IPS-NIHi7 (cell line): ENCODE results near the gene WWOX.

Source experiments
- DNase-seq: peaks from one replicate; pipeline ENCODE4 v3.0.0; 2012; ENCODE audit warnings: mixed read lengths; ENCODE audit errors: extremely low spot score

WWOX gene

GRCh38 chr16:78655331-78656113, 556.1 kb downstream of the WWOX start:
- DNase-seq: no peak

- no peak for DNase-seq
These were observed 557.4 kb downstream of the WWOX start for GRCh38 chr16:78656887-78657286.

GRCh38 chr16:78659216-78659615, 559.8 kb downstream of the WWOX start:
- DNase-seq: no peak

- DNase-seq: no peak
These were observed 560.3 kb downstream of the WWOX start for GRCh38 chr16:78659668-78660217.

- no peak for DNase-seq
These were observed 561.3 kb downstream of the WWOX start for GRCh38 chr16:78660795-78661194.

GRCh38 chr16:78663690-78664089, 564.2 kb downstream of the WWOX start:
- DNase-seq: no peak

- no peak for DNase-seq
These were observed 565.6 kb downstream of the WWOX start for GRCh38 chr16:78664811-78665772.

- no peak for DNase-seq
These were observed 566.9 kb downstream of the WWOX start for GRCh38 chr16:78666318-78666717.

GRCh38 chr16:78667675-78668074, 568.2 kb downstream of the WWOX start:
- DNase-seq: no peak

GRCh38 chr16:78668393-78668792, 568.9 kb downstream of the WWOX start:
- no peak for DNase-seq

- DNase-seq: no peak
These were observed 570.5 kb downstream of the WWOX start for GRCh38 chr16:78669994-78670393.

GRCh38 chr16:78672779-78673556, 573.5 kb downstream of the WWOX start:
- DNase-seq: no peak

GRCh38 chr16:78673884-78674283, 574.4 kb downstream of the WWOX start:
- DNase-seq: no peak

- no peak for DNase-seq
These were observed 575.9 kb downstream of the WWOX start for GRCh38 chr16:78675312-78675711.

- no peak for DNase-seq
These were observed 576.7 kb downstream of the WWOX start for GRCh38 chr16:78675951-78676792.

GRCh38 chr16:78677181-78677731, 577.8 kb downstream of the WWOX start:
- no peak for DNase-seq

- DNase-seq: no peak
These were observed 580.1 kb downstream of the WWOX start for GRCh38 chr16:78679546-78679945.

GRCh38 chr16:78681743-78682142, 582.3 kb downstream of the WWOX start:
- DNase-seq: no peak

- DNase-seq: no peak
These were observed 584.7 kb downstream of the WWOX start for GRCh38 chr16:78684030-78684611.
